Fibroblast of skin of left biceps (primary cell): Measurements from ENCODE around the gene ABCC6.
"Not testable (repeated sequence)": the region's sequence is repeated elsewhere in the genome, so short reads cannot be mapped to it uniquely, and the experiment has no call there.

Experiments used
- DNase-seq, 2 experiments: peaks; one replicate each; pipeline ENCODE4 v3.0.0-alpha.2; 2013; ENCODE audit warnings: low read depth in 2 of 2

Gene ABCC6

GRCh38 chr16:16190546-16190945 is 32.7 kb downstream of the ABCC6 start:
- DNase-seq: no peak

GRCh38 chr16:16189842-16190241 is 33.5 kb downstream of the ABCC6 start:
- DNase-seq: no peak

DNA sequence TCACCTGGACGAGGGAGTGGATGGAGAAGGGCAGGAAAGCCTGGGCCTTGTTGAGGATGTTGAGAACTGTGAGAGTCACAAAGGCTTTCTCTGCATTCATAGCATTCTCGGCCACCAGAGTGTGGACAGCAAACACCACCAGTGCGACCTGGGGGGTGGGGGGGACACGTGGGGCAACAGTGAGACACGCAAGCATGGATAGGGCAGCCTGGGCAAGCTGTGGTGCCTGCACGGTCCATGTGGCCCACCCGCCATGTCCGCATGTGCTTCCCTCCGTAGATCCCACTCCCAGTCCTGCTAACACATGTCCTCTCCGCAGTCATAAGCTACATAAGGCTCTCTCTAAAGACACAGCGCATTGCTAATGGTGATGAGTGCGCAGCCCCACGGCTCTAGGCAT is 34.5 kb downstream of the ABCC6 start:
- DNase-seq: no peak

GRCh38 chr16:16186820-16187219 is 36.5 kb downstream of the ABCC6 start:
- no peak for DNase-seq

DNA sequence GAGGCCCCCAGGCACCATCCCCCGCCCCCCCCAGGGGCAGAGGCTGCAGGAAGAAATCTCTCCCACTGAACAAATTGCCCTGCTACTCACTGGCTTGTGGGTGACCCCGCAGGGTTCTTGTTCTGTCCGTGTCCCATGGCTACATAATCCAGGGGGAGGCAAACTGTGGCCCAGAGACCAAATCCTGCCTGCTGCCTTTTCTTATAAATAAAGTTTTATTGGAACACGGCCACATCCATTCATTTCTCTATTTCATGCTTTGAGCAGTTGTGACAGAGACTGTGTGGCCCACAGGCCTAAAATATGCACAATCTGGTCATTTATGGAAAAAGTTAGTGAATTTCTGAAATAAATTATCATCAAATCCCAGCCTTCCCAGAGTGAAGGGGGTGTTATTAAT is 38.2 kb downstream of the ABCC6 start:
- DNase-seq: no peak

- DNase-seq: no peak
Measured at GRCh38 chr16:16184594-16184993, 38.7 kb downstream of the ABCC6 start.

GRCh38 chr16:16183562-16183961 is 39.7 kb downstream of the ABCC6 start:
- DNase-seq: no peak

DNA sequence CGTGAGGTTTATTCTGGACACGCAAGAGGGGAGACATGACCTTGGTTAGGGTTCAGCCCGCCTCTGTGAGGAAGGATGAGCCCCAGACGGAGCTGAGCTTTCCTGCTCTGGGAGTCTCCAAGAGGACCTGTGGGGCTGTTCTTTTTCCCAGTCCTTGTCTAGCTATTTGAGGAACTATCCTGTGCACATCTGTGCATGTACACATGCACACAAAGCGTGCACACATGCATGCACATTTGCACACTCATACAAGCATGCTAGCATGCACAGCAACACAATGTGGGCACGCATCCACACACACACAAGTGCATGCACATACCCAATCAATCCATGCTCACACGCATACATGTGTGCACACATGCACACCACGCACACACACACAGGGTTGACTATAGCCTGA is 40.4 kb downstream of the ABCC6 start:
- no peak for DNase-seq

DNA sequence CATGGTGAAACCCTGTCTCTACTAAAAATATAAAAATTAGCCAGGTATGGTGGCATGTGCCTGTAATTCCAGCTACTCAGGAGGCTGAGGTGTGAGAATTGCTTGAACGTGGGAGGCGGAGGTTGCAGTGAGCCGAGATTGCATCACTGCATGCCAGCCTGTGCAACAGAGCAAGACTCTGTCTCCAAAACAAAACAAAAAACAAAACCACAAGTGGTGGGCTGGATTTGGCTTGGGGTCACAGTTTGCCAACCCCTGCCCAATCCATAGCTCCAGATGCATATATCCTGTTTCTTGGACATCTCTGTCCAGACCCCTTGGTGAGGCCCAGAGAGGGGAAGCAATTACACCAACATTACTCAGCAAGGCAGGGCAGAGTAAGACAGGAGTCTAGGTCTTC is 41.5 kb downstream of the ABCC6 start:
- DNase-seq: not testable (repeated sequence)

DNA sequence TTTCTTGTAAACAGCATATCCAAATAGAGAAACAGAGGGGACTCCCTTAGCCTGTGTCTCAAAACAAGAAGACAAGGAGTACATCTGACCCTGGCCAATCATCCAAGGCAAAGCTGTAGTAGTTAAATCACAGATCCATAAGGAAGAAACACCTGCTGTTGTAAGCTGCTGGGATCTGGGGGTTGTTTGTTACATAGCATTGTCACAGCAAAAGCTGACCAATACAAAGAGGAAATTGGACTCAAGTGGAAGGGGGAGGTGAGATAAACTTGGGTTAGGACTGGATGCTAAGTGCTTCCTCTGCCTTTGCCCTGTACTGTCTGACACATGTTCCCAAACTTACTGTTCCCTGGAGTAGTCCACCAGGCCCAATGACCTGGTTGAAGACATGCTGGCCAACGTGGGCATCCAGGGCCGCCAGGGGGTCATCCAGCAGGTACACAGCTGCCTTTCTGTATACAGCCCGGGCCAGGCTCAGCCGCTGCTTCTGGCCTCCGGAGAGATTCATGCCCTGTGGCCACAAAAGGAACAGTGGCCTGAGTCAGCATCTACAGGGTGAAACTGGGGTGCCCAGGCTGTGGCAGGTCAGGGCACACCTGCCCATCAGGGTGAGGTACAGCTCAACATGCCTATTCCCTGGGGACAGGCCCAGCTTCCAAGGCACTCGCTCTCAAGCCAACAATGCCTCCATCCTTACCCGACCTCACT is 44.7 kb downstream of the ABCC6 start:
- DNase-seq: no peak

DNA sequence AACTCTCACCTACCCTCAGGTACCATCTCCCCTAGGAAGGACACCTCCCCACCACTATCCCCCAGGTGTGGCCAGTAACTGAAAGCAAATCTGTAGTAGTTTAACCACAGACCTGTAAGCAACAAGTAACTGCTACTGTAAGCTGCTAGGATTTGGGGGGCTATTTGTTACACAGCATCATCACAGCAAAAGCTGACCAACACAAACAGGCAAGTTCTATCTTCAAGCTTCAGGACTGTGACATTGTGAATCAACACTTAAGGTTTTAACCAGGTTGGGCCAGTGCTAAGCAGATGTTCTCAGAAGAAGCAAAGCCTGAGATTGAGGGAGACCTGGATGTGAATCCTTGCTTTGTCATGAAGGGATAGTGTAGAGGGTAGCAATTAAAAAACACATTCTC is 47.0 kb downstream of the ABCC6 start:
- no peak for DNase-seq

- DNase-seq: no peak
Measured at GRCh38 chr16:16175296-16175695, 48.0 kb downstream of the ABCC6 start.

- no peak for DNase-seq
Measured at GRCh38 chr16:16172991-16173390, 50.3 kb downstream of the ABCC6 start.

GRCh38 chr16:16171332-16171919 is 51.9 kb downstream of the ABCC6 start:
- no peak for DNase-seq

DNA sequence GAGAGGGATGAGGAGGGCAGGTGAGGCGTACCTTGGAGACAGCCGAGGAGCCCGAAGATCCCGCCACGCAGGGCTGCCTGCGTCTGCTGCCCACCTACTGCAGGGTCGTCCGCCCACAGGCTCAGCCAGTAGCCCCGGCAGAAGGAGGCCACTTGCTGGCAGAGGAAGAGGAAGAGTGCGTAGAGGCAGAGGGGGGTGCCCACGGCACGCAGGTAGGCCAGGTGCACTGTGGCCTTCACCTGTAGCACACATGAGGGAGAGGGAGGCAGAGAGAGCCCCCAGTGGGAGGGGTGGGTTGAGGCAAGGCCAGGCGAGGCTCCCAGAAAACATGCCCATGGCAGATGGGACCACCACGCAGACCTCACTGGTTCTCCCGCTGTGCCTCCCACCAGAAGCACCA is 53.7 kb downstream of the ABCC6 start:
- no peak for DNase-seq

- no peak for DNase-seq
Measured at GRCh38 chr16:16168431-16168830, 54.9 kb downstream of the ABCC6 start.

GRCh38 chr16:16167927-16168326 is 55.4 kb downstream of the ABCC6 start:
- DNase-seq: no peak

GRCh38 chr16:16166949-16167348 is 56.3 kb downstream of the ABCC6 start:
- DNase-seq: no peak

GRCh38 chr16:16166085-16166484 is 57.2 kb downstream of the ABCC6 start:
- DNase-seq: no peak

GRCh38 chr16:16164243-16164642 is 59.1 kb downstream of the ABCC6 start:
- DNase-seq: no peak

DNA sequence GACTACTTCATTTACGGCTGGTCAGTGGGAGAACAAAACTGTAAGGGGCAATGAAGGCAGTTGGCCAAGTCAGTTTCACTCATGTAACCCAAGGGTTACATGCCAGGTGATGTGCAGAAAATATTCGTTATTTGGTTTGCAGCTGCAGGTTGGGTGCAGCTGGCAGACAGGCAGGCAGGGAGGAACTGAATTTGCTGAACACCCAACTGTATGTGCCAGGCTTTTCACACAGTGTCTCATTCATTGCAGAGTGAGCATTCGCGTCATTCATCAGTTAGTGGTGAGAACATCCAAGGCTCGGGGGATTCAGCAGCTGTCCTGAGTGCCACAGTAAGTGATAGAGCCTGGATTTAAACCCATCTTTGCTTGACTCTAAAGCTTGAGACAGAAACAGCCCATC is 59.7 kb downstream of the ABCC6 start:
- no peak for DNase-seq

DNA sequence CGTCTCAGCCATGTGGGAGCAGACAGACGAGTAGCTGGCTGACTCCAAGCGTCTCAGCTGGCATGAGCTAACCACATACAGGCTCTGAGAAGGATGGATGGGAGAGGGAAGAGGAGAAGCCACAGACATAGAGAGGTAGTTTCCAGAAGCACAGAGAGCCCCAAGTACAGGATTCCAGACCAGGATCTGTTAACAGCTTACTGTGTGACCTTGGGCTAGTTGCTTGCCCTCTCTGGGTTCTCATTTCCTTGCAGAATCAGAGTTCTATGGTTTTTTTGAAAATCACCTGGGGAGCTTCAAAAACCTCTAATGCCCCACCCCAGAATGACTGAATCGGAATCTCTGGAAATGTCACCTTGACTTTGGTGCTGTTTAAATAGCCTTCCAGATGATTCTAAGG is 60.2 kb downstream of the ABCC6 start:
- no peak for DNase-seq

DNA sequence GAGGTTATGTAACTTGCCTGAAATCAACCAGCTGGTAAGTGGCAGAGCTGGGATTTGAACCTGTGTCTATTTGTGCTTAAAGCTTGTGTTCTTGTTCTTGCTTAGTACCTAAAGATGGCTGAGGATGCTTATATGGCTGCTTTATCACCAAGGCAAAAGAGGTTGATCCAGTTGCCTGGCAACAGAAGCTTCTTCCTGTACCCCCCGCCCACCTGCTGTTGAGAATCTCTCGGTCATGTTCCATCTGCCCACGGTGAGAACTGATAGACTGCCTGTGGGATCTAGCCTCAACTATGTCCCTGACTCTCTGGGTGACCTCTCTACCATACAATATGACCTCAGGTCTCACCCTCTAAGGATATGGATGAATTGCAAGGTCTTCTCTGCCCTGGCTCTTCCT is 60.7 kb downstream of the ABCC6 start:
- no peak for DNase-seq

GRCh38 chr16:16161840-16162239 is 61.5 kb downstream of the ABCC6 start:
- not testable (repeated sequence) for DNase-seq
